H1 (cell line): Measurements from ENCODE around the gene CFAP100. TPM values are rescaled to one million over a fixed set of nuclear protein-coding genes. Genes with fewer than 3 reads are reported as not detected.

ENCODE experiments used
- CTCF ChIA-PET: fragments of 300-600 bp; sonication (Branson Sonifier 250); formaldehyde crosslinking; loops from one replicate; lab custom pipeline; 2021; ENCODE audit not compliant: partially characterized antibody; lab: Charles Lee
- POLR2A ChIA-PET: fragments of 300-600 bp; sonication (Branson Sonifier 250); formaldehyde crosslinking; loops from one replicate; lab custom pipeline; 2021; ENCODE audit warnings: inconsistent platforms; ENCODE audit not compliant: partially characterized antibody; lab: Charles Lee
- DNase-seq, 2 experiments: peaks; one replicate each; pipeline versions ENCODE4 v3.0.0 to v3.0.0-alpha.2; 2010 to 2022; ENCODE audit warnings: low spot score in 2 of 2, low read depth in 1 of 2, mixed read lengths in 1 of 2
- FAIRE-seq: peaks from 2 replicates; lab custom pipeline; 2011; peaks lifted over from hg19 to GRCh38; lab: Jason Lieb, UNC
- H2AFZ ChIP-seq: 2 replicates; pipeline ENCODE4 v1.8.1; 2012; ENCODE audit warnings: low read length, inconsistent platforms
- H2AK5ac ChIP-seq: 2 replicates; pipeline ENCODE4 v1.6.1; 2013; ENCODE audit warnings: low read depth, low read length
- H2BK120ac ChIP-seq: replicated peaks from 2 replicates; pipeline ENCODE3; 2013; ENCODE audit warnings: low read depth, low read length, inconsistent platforms
- H2BK12ac ChIP-seq: 2 replicates; pipeline ENCODE4 v1.6.1; 2013; ENCODE audit warnings: low read depth, low read length
- H2BK15ac ChIP-seq: 2 replicates; pipeline ENCODE4 v1.6.1; 2013; ENCODE audit warnings: low read length
- H2BK20ac ChIP-seq: 2 replicates; pipeline ENCODE4 v1.6.1; 2013; ENCODE audit warnings: low read length
- H2BK5ac ChIP-seq: 2 replicates; pipeline ENCODE4 v1.6.1; 2013; ENCODE audit warnings: low read depth, low read length
- H3K14ac ChIP-seq: 2 replicates; pipeline ENCODE4 v1.6.1; 2013; ENCODE audit warnings: inconsistent platforms; ENCODE audit not compliant: insufficient read length
- H3K18ac ChIP-seq: 2 replicates; pipeline ENCODE4 v1.6.1; 2013; ENCODE audit warnings: low read length; ENCODE audit errors: extremely low read depth
- H3K23ac ChIP-seq: 2 replicates; pipeline ENCODE4 v1.6.1; 2013; ENCODE audit warnings: inconsistent platforms; ENCODE audit not compliant: insufficient read length
- H3K23me2 ChIP-seq: 2 replicates; pipeline ENCODE4 v1.6.1; 2013; ENCODE audit warnings: low read depth, low read length
- H3K27ac ChIP-seq: 2 replicates; pipeline ENCODE4 v1.6.1; 2011; ENCODE audit warnings: low read depth, low read length, inconsistent platforms
- H3K27me3 ChIP-seq, 4 experiments: replicated peaks in 1 of 4; 1 replicate in 1 of 4; 2 replicates in 3 of 4; pipeline versions ENCODE4 v1.6.1 to v1.8.1; 2011 to 2013; ENCODE audit warnings: low read length in 3 of 4, mild to moderate bottlenecking in 3 of 4, inconsistent platforms in 2 of 4, mixed read lengths in 2 of 4, moderate library complexity in 1 of 4; ENCODE audit not compliant: control insufficient read depth in 3 of 4, insufficient read depth in 3 of 4; ENCODE audit errors: extremely low read depth in 1 of 4
- H3K36me3 ChIP-seq, 4 experiments: 2 replicates each; pipeline versions ENCODE4 v1.6.1 to v1.8.1; 2011 to 2013; ENCODE audit warnings: mild to moderate bottlenecking in 4 of 4, low read length in 3 of 4, moderate library complexity in 2 of 4, control low read depth in 1 of 4, inconsistent platforms in 1 of 4; ENCODE audit not compliant: insufficient read depth in 4 of 4, control insufficient read depth in 2 of 4
- H3K4ac ChIP-seq: replicated peaks from 2 replicates; pipeline ENCODE3; 2013; ENCODE audit warnings: low read length, low read depth, mixed read lengths, inconsistent platforms; ENCODE audit not compliant: insufficient read length
- H3K4me1 ChIP-seq, 4 experiments: replicated peaks in 1 of 4; 1 replicate in 1 of 4; 2 replicates in 3 of 4; pipeline versions ENCODE4 v1.6.1 to v1.8.1; 2011 to 2013; ENCODE audit warnings: low read length in 3 of 4, inconsistent platforms in 2 of 4, mixed read lengths in 1 of 4; ENCODE audit not compliant: insufficient read depth in 4 of 4, control insufficient read depth in 3 of 4
- H3K4me2 ChIP-seq, 2 experiments: 2 replicates each; pipeline versions ENCODE4 v1.6.1 to v1.8.1; 2011 to 2013; ENCODE audit warnings: low read depth in 2 of 2, low read length in 2 of 2, control low read depth in 1 of 2, inconsistent platforms in 1 of 2, mild to moderate bottlenecking in 1 of 2; ENCODE audit not compliant: insufficient read depth in 1 of 2
- H3K4me3 ChIP-seq, 4 experiments: fragments of 200-600, 300-600 bp in 1 of 4; sonication (generic), shearing (Covaris generic), sonication (Bioruptor Twin) in 1 of 4; 2 replicates each; pipeline versions ENCODE4 v1.5.1 to v1.8.1; 2011 to 2016; ENCODE audit warnings: low read length in 4 of 4, low read depth in 3 of 4, control low read depth in 2 of 4, inconsistent platforms in 2 of 4, mild to moderate bottlenecking in 2 of 4, mixed read lengths in 1 of 4, moderate library complexity in 1 of 4; ENCODE audit not compliant: insufficient read depth in 2 of 4; ENCODE audit errors: extremely low read depth in 1 of 4
- H3K56ac ChIP-seq: replicated peaks from 2 replicates; pipeline ENCODE3; 2013; ENCODE audit warnings: low read depth, mild to moderate bottlenecking, mixed read lengths, low read length, inconsistent platforms; ENCODE audit not compliant: insufficient read length
- H3K79me1 ChIP-seq: 2 replicates; pipeline ENCODE4 v1.6.1; 2013; ENCODE audit warnings: low read depth, low read length, control low read depth
- H3K79me2 ChIP-seq, 2 experiments: 2 replicates each; pipeline versions ENCODE4 v1.6.1 to v1.8.1; 2012 to 2013; ENCODE audit warnings: low read length in 2 of 2, mild to moderate bottlenecking in 2 of 2, inconsistent platforms in 1 of 2; ENCODE audit not compliant: insufficient read depth in 2 of 2, control insufficient read depth in 1 of 2
- H3K9ac ChIP-seq, 4 experiments: replicated peaks in 1 of 4; 1 replicate in 1 of 4; 2 replicates in 3 of 4; pipeline versions ENCODE4 v1.6.1 to v1.8.1; 2011 to 2013; ENCODE audit warnings: low read depth in 3 of 4, low read length in 3 of 4, control low read depth in 2 of 4, mild to moderate bottlenecking in 2 of 4, moderate library complexity in 2 of 4, inconsistent platforms in 1 of 4; ENCODE audit errors: extremely low read depth in 1 of 4
- H3K9me3 ChIP-seq, 2 experiments: 2 replicates each; pipeline versions ENCODE4 v1.6.1 to v1.8.1; 2012 to 2013; ENCODE audit warnings: mild to moderate bottlenecking in 2 of 2, moderate library complexity in 2 of 2, control low read depth in 1 of 2, inconsistent platforms in 1 of 2, low read depth in 1 of 2, low read length in 1 of 2, mixed read lengths in 1 of 2; ENCODE audit not compliant: insufficient read depth in 2 of 2
- H4K20me1 ChIP-seq, 2 experiments: replicated peaks in 1 of 2; 2 replicates each; pipeline versions ENCODE3 to v1.8.1; 2011 to 2013; ENCODE audit warnings: inconsistent platforms in 2 of 2, low read length in 2 of 2, mild to moderate bottlenecking in 1 of 2; ENCODE audit not compliant: insufficient read depth in 2 of 2, control insufficient read depth in 1 of 2
- H4K5ac ChIP-seq: 2 replicates; pipeline ENCODE4 v1.6.1; 2013; ENCODE audit warnings: low read length, low read depth, mixed read lengths, inconsistent platforms; ENCODE audit not compliant: insufficient read length
- H4K8ac ChIP-seq: 2 replicates; pipeline ENCODE4 v1.8.0; 2013; ENCODE audit warnings: mild to moderate bottlenecking, moderate library complexity, low read length, inconsistent platforms; ENCODE audit not compliant: insufficient read depth; ENCODE audit errors: extremely low read depth
- H4K91ac ChIP-seq: replicated peaks from 2 replicates; pipeline ENCODE3; 2013; ENCODE audit warnings: low read length, mixed read lengths, inconsistent platforms; ENCODE audit not compliant: insufficient read length
- BACH1 ChIP-seq: IDR thresholded peaks from 2 replicates; pipeline ENCODE4 v1.6.1; 2012; ENCODE audit warnings: low read length, improper control_type of control experiment
- CTBP2 ChIP-seq: IDR thresholded peaks from 2 replicates; pipeline ENCODE4 v1.7.0; 2011; ENCODE audit warnings: borderline replicate concordance, mild to moderate bottlenecking, moderate library complexity, mixed read lengths, low read length; ENCODE audit not compliant: insufficient read depth, insufficient read length
- EP300 ChIP-seq, 2 experiments: IDR thresholded peaks; 1 replicate in 1 of 2; 2 replicates in 1 of 2; pipeline ENCODE4 v1.6.1; 2011 to 2012; ENCODE audit warnings: low read depth in 2 of 2, low read length in 2 of 2, mild to moderate bottlenecking in 2 of 2, borderline replicate concordance in 1 of 2, inconsistent platforms in 1 of 2, moderate library complexity in 1 of 2
- JUND ChIP-seq: IDR thresholded peaks from 2 replicates; pipeline ENCODE4 v1.6.1; 2011; ENCODE audit warnings: mild to moderate bottlenecking, improper control_type of control experiment, low read length
- KDM1A ChIP-seq: fragments of 200-600, 300-600 bp; sonication (generic); IDR thresholded peaks from 2 replicates; pipeline ENCODE4 v1.7.1; 2016; ENCODE audit warnings: mild to moderate bottlenecking, low read length, borderline replicate concordance
- MAFK ChIP-seq: IDR thresholded peaks from 2 replicates; pipeline ENCODE4 v1.6.1; 2012; ENCODE audit warnings: low read depth, mild to moderate bottlenecking, improper control_type of control experiment, low read length
- NRF1 ChIP-seq: IDR thresholded peaks from 2 replicates; pipeline ENCODE4 v1.6.1; 2011; ENCODE audit warnings: mild to moderate bottlenecking, low read depth, low read length, improper control_type of control experiment
- POLR2AphosphoS5 ChIP-seq: IDR thresholded peaks from 2 replicates; pipeline ENCODE4 v1.6.1; 2011; ENCODE audit warnings: low read depth, low read length
- POU5F1 ChIP-seq: IDR thresholded peaks from 2 replicates; pipeline ENCODE4 v1.6.1; 2011; ENCODE audit warnings: low read depth, mild to moderate bottlenecking, low read length, moderate library complexity
- SAP30 ChIP-seq: fragments of 300-600 bp; sonication (generic); IDR thresholded peaks from 2 replicates; pipeline ENCODE4 v1.7.1; 2012; ENCODE audit warnings: low read length, moderate library complexity, mild to moderate bottlenecking, inconsistent platforms; ENCODE audit not compliant: insufficient read depth, insufficient replicate concordance
- SP4 ChIP-seq: IDR thresholded peaks from 2 replicates; pipeline ENCODE4 v1.6.1; 2012; ENCODE audit warnings: low read length, inconsistent platforms
- WGBS, 2 experiments: shearing (Covaris generic) in 1 of 2; methylation state at CpG; one replicate each; pipeline versions ENCODE4 v1.1.6 to v1.1.7; 2013 to 2015; ENCODE audit warnings: low lambda C conversion rate in 2 of 2, mixed read lengths in 2 of 2, inconsistent platforms in 1 of 2, low coverage in 1 of 2, missing lambda C conversion rate in 1 of 2; ENCODE audit not compliant: insufficient replicate concordance in 2 of 2, insufficient coverage in 1 of 2, insufficient read length in 1 of 2; ENCODE audit errors: extremely low coverage in 1 of 2, missing lambda C conversion rate in 1 of 2; 5-methylcytosine and 5-hydroxymethylcytosine counted together
- polyA plus RNA-seq, 7 experiments: library from polyadenylated mRNA; depleted of rRNA in 3 of 7; stranded (reverse) in 5 of 7; unstranded in 2 of 7; fragments of >200 nt in 5 of 7; fragments of 200-250 nt in 2 of 7; gene quantifications; 1 replicate in 5 of 7; 2 replicates in 1 of 7; 4 replicates in 1 of 7; pipeline versions ENCODE4 v1.2.1 to v1.2.3, GENCODE V29; 2011 to 2013; ENCODE audit warnings: missing spikeins in 2 of 7, mixed read lengths in 2 of 7
- total RNA-seq: library from RNA; stranded (reverse); fragmentation: NEBNext Ultra II Directional; extraction: Animal tissue kit (Norgen Biotek cat#: 25700); gene quantifications from 2 replicates; pipeline ENCODE4 v1.2.1, GENCODE V29; 2021

The CFAP100 gene
- total and polyA plus RNA-seq, 2 of the 8 experiments (the other 6 are each of a cell fraction or from before 2014, with no cell fraction given), result 0.17 TPM; not detected in 1

DNA sequence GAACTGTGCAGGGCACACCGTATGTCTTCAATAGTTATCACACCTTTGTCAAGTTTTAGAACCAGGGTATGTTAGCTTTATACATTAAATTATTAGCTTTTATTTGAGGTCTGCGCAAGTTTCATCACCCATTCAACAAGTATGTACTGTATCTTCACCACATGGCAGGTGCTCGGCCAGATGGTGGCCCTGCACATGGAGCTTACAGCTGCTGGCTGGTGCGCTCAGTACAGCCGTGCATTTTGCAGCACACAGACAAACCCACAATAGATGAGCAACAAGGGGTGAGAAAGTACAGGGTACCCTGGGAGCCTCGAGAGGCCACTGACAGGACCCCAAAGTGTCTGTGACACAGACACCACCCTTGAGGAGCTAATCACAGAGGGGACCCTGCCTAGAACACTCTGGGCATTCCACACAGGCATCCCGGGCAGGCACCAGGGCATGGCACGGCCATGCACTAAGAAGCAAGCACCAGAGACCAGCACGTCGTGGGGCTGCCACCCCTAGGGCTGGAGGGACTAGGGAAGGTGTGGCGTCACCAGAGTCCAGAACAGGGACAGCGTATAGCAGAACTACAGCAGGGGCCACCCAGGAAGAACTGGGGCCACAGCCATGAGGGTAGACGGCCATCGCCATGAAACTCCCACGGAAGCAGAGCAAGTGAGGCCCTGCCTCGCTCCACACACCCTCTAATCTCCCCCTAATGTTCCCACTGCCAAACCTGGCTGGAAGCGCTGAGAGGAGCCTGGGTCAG lies 53.6 kb downstream of the CFAP100 start:
- H3K14ac ChIP-seq, result no peak overlapping the region
- no peaks in the 10 kb centered on the region; a peak in 1 of 4 replicates for H3K79me2 ChIP-seq
- H3K9me3 ChIP-seq, result no peaks in the 10 kb centered on the region
- no peak overlapping the region for H3K56ac ChIP-seq
- peaks cover 3 to 6% of the 10 kb centered on the region in 2 experiments for H4K20me1 ChIP-seq
- 91% methylated on average over 17 of the region's 17 CpGs; no CpG with 5 or more reads in 1 of the 2 experiments for WGBS, 2 experiments
- no peak overlapping the region for H2AFZ ChIP-seq
- H2BK15ac ChIP-seq, result no peak overlapping the region
- no peak overlapping the region for H4K91ac ChIP-seq
- TF ChIP-seq BACH1, result no peak
- TF ChIP-seq SP4, result no peak
- no peak for TF ChIP-seq NRF1
- TF ChIP-seq JUND, result no peak
- TF ChIP-seq MAFK, result no peak
- no peak for TF ChIP-seq EP300 (IDR thresholded peaks at IDR 0.05; ENCODE audit: borderline replicate concordance in 1 of 2, low read depth in 2 of 2, low read length in 2 of 2)
- TF ChIP-seq SAP30, result no peak
- TF ChIP-seq KDM1A, result no peak
- TF ChIP-seq POU5F1, result no peak
- TF ChIP-seq POLR2AphosphoS5, result no peak
- TF ChIP-seq CTBP2, result no peak
- H3K4me1 ChIP-seq, result peaks cover 0 to 7% (median 0%) of the 10 kb centered on the region in 4 experiments; a peak in 3 of 7 replicates
- no peak overlapping the region for H4K5ac ChIP-seq
- H3K18ac ChIP-seq, result no peak overlapping the region
- no peak overlapping the region for H3K23ac ChIP-seq
- no peak overlapping the region; the same call in 1 of the 2 replicates for H2BK5ac ChIP-seq
- no peak overlapping the region for H3K4me3 ChIP-seq
- no peak overlapping the region for H2BK20ac ChIP-seq
- H3K79me1 ChIP-seq, result peaks cover 3% of the 10 kb centered on the region; the same call in 1 of the 2 replicates
- DNase-seq, result no peak
- 0 out of 2 replicates have a peak, but pooled peaks cover 2% of the 10 kb centered on the region for H3K23me2 ChIP-seq
- H3K36me3 ChIP-seq, result peaks cover 0 to 12% (median 5%) of the 10 kb centered on the region in 4 experiments; a peak in 6 of 8 replicates
- ChIA-PET CTCF (interaction anchor here (0.9 to 1.7 kb wide), 5 partner anchors 8 to 315 kb away, joined by 3 to 5 read pairs (median 3); no protein-coding TSS in a partner anchor), POLR2A (interaction anchor here (1.1 to 4.7 kb wide), 4 partner anchors 8 to 24 kb away, joined by 3 to 13 read pairs (median 6); no protein-coding TSS in a partner anchor)
- H3K9ac ChIP-seq, result no peak overlapping the region
- no peak overlapping the region for H3K4ac ChIP-seq
- no peak overlapping the region for H4K8ac ChIP-seq
- H2BK120ac ChIP-seq, result no peak overlapping the region
- H3K27me3 ChIP-seq, result no peaks in the 10 kb centered on the region
- no peak for FAIRE-seq
- no peak overlapping the region for H2AK5ac ChIP-seq
- no peak overlapping the region for H3K4me2 ChIP-seq
- no peak overlapping the region for H3K27ac ChIP-seq
- H2BK12ac ChIP-seq, result no peak overlapping the region
